ENCODE data around the gene ROR1.

ROR1 gene

DNA sequence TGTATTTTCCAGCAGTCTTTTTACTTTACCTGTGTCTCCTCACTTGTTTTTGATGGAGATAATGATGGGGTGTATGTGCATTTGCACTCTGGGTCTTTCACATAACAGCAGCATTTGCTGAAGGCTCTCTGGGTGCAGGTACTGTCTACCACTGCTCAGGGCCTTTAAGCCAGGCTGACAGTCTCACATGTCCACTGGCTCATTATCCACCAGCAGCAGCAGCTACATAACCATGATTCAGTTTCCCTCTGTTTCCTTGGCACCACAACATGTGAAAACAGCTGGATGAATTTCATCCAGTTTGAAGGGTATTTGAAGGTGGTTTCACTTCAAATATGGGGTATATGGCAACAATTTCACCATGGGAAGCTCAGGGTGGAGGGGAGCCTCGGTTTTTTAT lies 41.2 kb upstream of the ROR1 start:
- no peak overlapping the region for H3K4me3 ChIP-seq (replicated peaks; ENCODE audit: low read depth, low read length)
- no peak for DNase-seq (ENCODE audit: extremely low read depth, low read depth)
- TF ChIP-seq, protein P1, sequence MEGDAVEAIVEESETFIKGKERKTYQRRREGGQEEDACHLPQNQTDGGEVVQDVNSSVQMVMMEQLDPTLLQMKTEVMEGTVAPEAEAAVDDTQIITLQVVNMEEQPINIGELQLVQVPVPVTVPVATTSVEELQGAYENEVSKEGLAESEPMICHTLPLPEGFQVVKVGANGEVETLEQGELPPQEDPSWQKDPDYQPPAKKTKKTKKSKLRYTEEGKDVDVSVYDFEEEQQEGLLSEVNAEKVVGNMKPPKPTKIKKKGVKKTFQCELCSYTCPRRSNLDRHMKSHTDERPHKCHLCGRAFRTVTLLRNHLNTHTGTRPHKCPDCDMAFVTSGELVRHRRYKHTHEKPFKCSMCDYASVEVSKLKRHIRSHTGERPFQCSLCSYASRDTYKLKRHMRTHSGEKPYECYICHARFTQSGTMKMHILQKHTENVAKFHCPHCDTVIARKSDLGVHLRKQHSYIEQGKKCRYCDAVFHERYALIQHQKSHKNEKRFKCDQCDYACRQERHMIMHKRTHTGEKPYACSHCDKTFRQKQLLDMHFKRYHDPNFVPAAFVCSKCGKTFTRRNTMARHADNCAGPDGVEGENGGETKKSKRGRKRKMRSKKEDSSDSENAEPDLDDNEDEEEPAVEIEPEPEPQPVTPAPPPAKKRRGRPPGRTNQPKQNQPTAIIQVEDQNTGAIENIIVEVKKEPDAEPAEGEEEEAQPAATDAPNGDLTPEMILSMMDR (IDR thresholded peaks at IDR 0.05; ENCODE audit: low read depth, low read length, missing control alignments), result no peak

- DNase-seq (ENCODE audit: extremely low read depth, low read depth), result no peak
- TF ChIP-seq, protein P1 (IDR thresholded peaks at IDR 0.05; ENCODE audit: low read depth, low read length, missing control alignments), result no peak
Observed at GRCh38 chr1:63738772-63739171, 35.0 kb upstream of the ROR1 start.

GRCh38 chr1:63739452-63739851 lies 34.4 kb upstream of the ROR1 start:
- H3K4me3 ChIP-seq (replicated peaks; ENCODE audit: low read depth, low read length), result no peak overlapping the region
- TF ChIP-seq, protein P1 (IDR thresholded peaks at IDR 0.05; ENCODE audit: low read depth, low read length, missing control alignments), result no peak

More at GRCh38 chr1:63738772-63739171, 35.0 kb upstream of the ROR1 start:
- no peak overlapping the region for H3K4me3 ChIP-seq (replicated peaks; ENCODE audit: low read depth, low read length)

GRCh38 chr1:63740432-63740831 lies 33.4 kb upstream of the ROR1 start:
- TF ChIP-seq, protein P1 (IDR thresholded peaks at IDR 0.05; ENCODE audit: low read depth, low read length, missing control alignments), result no peak
- DNase-seq (ENCODE audit: extremely low read depth, low read depth), result no peak
- H3K4me3 ChIP-seq (replicated peaks; ENCODE audit: low read depth, low read length), result no peak overlapping the region

More at GRCh38 chr1:63739452-63739851, 34.4 kb upstream of the ROR1 start:
- no peak for DNase-seq (ENCODE audit: extremely low read depth, low read depth)

- H3K4me3 ChIP-seq (replicated peaks; ENCODE audit: low read depth, low read length), result no peak overlapping the region
- TF ChIP-seq, protein P1 (IDR thresholded peaks at IDR 0.05; ENCODE audit: low read depth, low read length, missing control alignments), result no peak
- no peak for DNase-seq (ENCODE audit: extremely low read depth, low read depth)
Observed at GRCh38 chr1:63742526-63742925, 31.3 kb upstream of the ROR1 start.

DNA sequence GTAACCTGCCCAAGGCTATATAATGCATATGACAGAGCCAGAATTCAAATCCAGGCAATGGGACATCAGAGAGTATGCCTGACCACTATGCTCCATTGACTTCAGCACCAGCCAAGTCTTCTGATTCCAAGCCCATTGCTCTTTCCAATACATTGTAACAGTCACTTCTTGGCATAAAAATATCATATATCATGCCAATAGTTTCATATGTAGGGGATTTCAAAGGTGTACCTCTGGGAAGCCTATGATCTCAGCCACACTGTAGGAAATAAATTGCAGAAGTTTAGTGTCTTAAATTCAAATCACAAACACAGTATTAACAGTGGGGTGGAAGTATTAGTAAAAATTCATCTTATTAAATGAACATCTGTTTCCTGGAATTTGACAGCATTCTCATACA lies 30.0 kb upstream of the ROR1 start:
- DNase-seq (ENCODE audit: extremely low read depth, low read depth), result no peak
- TF ChIP-seq, protein P1 (IDR thresholded peaks at IDR 0.05; ENCODE audit: low read depth, low read length, missing control alignments), result no peak
- H3K4me3 ChIP-seq (replicated peaks; ENCODE audit: low read depth, low read length), result no peak overlapping the region
